Activated naive CD8-positive, alpha-beta T cell treated with anti-CD3 and anti-CD28 coated beads, Interleukin-2, amount 50 U/mL, for 16 hours (primary cell): ENCODE results near the gene SMAD2.

Experiments
- DNase-seq: peaks from one replicate; pipeline ENCODE4 v3.0.0-alpha.2; 2020; ENCODE audit warnings: low read depth, low spot score

The SMAD2 gene

DNA sequence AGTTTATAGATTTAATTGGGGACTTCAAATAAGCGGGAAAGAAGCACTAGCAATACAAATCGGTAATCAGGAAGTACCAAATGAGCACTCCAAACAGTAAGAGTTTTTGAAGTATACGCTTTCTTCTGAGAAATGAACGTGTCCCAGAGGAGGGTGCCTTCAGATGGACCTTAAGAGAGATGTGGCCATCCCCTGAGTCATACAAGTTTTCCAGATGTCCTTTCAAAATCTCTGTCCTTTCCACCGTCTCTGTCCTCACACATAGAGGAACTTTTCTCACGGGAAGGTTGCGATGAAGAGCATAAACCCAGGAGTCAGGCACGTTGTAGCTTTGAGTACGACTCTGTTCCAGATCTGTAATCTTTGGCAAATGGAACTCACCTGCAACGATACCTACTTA lies 1.7 kb upstream of the SMAD2 start:
- no peak for DNase-seq

DNA sequence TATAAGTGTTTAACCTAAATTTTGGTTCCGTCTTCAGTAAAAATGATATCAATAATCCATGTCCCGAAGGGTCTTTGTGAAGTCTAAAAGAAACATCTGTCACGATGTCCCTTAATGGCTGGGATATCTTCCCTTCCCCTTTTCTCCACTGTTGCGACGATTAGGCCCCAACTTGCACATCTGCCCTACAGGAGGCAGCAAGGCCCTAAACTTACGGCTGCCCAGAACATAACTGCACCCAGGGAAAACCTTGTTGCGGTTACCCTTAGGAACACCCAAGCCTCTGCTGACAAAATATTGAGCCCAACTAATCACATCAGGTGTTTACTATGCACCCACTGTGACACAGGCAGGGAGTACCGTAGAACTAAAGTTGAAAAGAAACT lies 1.3 kb upstream of the SMAD2 start:
- DNase-seq = no peak

DNA sequence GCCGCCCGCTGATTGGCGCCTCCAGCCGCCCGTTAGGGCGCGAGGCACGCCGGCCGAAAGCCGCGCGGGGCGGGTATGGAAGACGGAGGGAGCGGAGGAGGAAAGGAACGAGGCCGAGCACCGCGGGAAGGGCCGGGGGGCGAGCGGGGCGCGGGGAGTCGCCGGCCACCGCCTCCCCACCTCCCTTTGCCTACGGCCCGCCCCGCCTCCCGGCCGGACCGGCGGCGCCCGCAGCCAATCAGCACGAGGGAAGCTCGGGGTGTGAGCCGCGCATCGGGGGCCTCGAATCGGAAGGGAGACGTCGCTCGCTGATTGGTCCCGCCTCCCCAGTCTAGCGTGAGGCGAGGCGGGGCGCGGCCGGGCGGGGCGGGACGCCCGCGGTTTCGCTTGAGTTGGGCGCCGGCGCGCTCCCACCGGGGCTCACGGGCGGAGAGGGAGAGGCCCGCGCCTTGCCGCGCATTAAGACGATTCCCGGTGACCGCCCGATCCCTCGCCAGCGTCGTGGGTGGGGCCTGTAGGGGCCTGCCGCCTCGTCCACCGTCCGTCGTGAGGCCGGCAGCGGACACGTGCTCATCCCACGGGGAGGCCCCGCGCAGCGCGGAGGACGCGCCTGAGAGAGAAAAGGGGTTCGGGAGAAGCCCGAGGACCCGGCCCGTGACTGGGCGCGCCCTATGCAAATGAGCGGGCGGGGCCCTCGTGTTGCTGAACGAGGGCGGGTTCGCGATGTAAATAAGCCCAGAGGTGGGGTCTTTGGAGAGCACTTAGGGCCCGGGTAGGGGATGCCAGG lies 665 bp upstream of the SMAD2 start:
- DNase-seq = peak; percentile 87

DNA sequence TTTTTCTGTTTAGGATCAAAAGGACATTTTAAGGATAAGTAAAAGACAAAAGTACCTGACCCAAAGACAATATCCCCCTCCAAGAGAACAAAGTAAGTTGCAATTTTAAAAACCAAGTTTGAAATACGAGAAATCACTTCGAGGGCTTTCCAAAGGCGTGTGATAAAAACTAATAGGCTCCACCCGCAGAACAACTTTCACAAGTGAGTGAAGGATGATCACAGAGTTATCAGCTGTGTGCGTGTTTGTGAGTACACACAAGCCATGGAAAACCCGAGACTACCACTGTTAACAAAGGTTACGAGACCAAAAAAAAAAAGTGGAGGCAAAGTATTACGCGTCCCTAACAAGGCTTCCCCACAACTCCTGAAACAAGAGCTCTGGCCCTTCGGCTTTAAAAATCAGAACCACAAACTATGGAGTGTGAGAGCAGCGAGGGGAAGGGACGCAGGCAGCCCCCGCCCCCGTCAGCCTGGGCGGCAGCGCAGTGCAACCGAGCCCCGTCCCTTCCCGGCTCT lies 719 bp downstream of the SMAD2 start:
- DNase-seq = no peak

DNA sequence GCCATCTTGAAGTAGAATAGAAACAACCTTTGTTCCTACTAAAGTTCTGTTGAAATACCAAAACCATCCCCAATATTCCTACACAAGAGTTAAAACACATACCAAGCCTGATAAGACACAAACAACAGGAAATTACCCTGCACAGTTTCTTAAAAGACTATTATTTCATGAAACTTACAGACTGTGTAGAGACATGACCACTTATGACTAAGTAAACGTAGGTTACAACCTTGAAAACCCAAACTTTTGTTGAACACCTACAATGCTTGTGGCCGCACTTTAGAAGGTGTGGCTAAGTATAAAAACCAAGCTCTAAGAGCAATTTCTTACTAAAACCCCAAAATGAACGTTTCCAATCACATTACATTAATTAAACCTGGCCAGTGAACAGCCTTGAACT lies 2.0 kb downstream of the SMAD2 start:
- no peak for DNase-seq

DNA sequence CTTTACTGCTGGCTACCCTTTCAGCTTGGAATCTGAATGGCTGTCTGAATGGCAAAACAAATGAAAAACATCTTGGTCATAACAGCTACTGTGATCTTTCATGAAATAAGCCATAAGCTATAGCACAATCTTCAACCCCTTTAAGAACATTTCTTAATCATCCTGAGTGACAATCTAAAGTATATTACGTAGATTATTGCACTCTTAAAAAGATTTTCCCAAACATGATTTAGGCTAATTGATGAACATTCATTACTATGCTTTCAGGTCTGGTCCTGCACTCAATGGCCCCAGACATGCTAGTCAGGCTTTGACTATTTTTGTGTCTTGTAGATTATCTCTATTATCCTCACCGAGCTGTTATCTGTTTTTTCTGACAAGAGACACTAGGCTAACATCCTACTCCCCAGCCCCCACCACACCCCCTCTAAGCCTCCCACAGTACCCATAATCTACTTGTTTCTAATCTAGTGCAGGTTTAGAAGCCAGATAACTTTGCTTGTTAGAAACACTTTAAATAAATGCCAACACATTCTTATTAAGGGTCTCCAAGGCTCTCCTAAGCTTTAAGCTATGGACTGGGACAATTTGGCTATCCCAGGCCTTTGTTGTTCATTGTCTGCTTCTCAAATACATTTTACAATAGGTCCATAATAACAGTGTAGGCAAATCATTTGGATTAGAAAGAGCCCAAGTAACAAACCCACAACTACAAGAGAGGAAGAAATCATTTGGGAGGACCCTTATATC lies 4.2 kb downstream of the SMAD2 start:
- DNase-seq = no peak

DNA sequence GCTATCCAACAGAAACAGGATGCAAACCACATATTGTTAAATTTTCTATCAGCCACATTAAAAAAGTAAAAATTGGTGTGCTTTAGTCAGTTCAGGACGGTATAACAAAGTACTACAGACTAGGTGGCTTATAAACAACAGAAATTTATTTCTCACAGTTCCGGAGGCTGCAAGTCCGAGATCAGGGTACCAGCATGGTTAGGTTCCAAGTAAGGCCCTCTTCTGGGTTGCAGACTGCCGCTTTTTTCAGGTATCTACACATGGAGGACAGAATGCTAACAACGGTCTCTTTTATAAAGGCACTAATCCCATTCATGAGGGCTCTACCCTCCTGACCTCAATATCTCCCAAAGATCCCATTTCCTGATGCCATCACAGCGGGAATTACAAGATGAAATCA lies 10.5 kb downstream of the SMAD2 start:
- no peak for DNase-seq

DNA sequence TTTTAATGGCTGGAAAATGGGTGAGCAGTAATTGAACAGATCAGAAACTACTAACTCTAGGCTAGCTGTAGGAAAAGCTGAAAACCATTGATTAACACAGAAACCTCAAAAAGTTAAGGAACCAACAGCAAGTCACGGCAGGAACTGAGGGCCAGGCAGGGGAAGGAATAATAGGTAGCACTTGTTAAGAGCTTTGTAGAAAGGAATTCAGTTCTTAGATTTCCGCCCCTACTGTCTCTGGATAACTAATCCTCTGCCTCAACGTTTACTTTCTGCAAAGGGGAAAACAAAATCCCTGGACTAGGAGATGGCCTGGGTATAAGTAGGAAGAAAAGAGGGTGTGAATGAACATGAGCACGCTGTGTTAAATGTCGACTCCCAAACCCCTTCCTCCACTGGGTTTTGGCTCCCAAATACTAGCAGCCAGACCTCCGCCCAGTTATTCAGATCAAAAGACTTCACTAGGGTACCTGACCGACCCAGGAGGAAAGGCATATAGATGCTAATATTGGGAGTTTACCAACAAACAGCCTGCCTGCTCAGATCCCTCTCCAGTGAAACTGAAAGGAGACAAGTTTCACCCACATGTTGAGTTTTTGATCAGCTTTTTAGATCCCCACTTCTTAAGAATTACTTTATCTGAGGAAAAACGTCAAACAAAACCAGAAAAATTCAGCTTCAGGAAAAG lies 12.4 kb downstream of the SMAD2 start:
- no peak for DNase-seq

DNA sequence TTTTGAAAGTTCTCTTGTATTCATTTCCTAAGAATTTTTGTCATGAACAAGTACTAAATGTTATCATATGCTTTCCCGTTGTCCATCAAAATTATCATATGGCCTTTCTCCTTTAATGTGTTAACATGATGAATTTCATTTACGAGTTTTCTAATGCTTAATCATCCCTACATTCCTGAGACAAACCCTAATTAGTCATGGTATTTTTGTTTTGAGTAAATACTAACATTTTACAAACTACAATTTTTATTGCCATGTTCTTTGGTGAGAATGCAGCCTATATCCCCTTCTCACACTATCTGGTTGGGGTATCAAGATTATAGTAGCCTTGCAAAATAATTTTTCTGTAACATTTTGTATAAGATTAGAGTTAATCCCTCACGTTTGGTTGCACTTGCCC lies 14.5 kb downstream of the SMAD2 start:
- DNase-seq = no peak

DNA sequence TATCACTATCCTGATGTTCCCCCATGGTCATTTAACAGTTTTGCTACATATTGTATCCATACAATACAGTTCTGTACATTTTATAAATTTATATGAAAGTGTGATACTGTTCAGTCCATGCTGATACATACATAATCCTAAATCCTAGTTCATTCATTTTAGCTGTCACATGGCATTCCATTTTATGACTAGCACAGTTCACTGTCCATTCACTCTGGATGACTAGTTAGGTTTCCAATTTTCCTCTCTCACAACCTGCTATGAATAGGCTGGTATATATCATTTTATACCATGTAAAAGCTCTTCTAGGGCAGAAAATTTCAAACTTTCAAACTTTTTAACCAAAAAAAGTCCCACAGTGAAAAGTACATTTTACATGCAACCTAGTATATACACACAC lies 15.2 kb downstream of the SMAD2 start:
- no peak for DNase-seq

DNA sequence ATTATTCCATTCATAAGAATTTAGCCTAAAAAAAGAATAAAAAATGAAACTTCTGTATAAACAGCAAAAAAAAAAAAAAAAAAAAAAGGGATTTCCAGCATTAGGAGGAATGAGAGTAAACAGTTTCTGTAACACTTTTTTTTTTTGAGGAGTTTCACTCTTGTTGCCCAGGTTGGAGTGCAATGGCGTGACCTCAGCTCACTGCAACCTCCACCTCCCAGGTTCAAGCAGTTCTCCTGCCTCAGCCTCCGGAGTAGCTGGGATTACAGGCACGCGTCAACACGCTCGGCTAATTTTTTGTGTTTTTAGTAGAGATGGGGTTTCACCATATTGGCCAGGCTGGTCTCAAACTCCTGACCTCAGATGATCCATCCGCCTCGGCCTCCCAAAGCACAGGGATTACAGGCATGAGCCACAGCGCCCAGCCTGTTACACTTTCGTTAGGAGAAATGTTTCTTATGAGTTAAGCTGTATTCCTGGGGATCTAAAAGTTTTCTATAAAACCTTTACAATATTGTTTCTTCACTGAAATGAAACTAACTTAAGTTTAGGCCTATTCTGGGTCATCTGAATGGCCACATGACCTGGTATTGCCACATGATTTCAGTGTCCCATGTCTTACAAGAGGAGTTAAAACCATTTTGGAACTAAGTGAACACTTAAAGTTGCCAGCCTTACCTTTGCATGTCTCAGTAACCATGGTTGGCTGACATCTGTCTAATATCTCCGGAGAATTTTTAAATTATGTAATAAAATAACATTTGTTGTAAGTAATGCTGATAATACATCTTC lies 17.5 kb downstream of the SMAD2 start:
- DNase-seq = no peak

DNA sequence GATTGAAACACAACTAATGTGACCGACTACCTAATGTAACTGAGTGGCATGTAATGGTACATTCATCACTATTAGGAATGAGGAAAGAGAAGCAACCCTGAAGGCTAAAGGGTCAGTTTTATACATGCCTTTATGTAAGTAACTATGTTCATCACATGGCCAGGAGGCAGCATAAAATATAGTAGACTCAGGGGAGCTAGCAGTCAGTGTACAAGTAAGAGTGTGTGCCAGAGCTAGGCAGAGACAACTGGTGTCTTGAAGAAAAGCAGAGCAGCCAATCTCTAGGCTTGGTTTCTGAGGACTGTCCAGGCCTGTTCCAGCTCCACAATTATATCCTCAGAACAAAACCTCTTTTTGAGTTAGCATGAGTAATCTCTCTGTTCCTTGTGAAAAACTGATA lies 18.1 kb downstream of the SMAD2 start:
- no peak for DNase-seq

DNA sequence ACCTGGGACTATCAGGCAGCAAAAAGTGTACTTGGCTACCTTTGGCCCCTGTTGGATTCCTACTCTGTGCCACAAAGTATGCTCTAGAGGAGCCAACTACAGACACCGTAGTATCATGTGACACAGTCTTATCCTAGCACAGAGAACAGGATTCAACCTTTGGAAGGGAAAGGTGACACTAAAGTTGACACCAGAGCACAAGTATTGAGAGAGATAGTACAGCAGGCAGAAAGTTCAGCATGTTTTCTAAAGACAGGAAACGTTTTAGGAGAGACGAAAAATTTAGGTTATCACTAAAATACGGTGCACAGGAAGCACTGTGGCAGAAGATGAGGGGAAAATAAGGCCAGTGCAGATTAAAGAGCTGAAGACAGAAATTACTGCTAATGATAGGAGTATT lies 18.6 kb downstream of the SMAD2 start:
- DNase-seq = no peak

DNA sequence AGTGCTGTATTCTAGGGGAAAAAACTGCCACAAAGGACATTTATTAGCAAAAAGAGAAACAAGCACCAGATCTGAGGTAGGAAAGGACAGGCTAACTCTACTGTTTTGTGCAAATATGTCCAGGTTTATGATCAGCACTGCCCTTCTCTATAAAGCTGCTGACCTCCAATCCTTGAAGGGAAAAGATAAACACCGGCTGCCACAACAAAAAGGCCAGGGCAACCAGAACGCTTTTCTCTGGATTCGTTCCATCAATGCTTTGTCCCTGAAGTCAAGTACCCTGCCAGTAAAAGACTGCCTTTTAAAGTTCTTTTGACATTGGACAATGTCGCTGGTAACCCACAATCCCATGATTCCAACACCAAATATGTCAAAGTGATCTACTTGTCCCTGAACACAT lies 21.0 kb downstream of the SMAD2 start:
- no peak for DNase-seq

DNA sequence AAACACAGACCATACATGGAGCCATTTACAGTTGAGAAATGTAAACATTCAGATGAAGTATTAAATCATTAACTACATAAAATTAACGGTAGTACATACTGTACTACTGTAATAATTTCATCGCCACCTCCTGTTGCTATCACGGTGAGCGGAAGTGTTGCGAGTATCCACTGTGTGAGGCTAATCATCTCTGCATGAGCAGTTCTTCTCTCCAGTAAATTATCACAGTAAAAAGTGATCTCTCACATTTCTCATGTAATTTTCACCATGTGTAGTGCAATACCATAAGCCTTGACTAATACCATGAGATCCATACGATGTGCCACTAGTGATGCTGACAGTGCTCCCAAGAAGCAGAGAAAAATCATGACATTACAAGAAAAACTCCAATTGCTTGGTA lies 21.9 kb downstream of the SMAD2 start:
- DNase-seq = no peak

DNA sequence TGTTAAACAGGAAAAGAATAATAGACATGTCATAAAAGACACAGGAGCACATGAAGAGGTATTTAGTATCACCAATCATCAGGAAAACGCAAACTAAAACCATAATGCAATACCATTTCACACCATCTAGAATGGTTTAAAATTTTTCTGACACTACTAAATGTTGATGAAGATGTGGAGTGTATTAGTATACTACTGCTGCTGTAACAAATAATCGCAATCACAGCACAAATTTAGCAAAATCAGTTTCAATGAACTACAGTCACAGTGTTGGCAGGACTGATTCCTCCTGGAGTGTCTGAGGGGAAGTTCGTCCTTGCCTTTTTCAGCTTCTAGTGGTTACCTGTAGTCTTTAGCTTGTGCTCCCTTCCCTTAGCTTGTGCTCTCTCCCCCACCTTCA lies 24.1 kb downstream of the SMAD2 start:
- DNase-seq = no peak

DNA sequence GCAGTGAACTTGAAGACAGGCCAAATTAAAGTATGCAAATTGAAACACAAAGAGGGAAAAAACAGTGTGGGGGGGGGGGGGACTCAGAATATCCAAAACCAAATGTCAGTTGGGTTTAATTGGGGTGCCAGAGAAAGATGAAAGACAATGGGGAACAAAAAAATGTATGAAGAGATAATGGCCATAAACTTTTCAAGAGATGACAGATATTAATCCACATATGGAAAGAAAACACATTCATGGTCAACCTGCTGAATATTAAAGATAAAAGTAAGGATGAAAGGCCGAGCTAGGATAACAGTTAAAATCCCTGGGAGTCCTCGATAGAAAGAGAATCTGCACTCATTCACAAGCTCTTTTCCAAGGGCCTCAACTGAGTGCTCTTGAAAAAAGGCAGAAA lies 26.6 kb downstream of the SMAD2 start:
- DNase-seq = no peak

DNA sequence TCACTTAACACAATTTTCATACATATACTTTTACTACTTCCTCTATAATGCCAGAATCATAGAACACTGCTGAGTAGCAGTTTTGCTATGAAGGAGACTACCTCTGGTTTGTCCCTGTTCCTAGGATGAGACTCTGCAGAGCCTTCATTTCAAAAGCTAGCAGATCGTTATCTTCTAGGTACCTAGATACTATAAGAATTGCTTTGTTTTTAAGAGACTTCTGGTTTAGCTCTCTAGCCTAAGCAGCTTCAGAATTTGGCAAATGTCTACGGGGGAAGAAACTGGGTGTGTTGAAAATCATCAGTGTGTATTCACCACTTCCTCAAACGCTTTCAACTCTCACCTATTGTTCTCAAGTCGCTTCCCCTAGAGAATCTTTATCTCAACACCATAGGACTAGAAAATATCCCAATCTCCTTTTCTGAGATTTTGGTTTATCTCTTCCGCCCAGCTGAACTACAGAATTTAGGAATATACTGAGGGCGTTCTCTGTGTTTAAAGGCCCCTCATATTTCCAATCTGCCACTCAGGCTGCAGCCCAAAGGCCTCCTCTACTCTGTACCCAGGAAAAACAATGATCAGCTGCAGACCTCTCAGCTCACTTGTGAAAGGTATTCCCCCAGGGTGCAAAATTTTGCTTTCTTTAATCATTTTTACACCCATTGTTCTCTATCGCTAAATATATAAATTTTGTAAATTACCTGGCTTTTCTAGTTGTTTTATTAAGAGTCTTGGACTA lies 28.7 kb downstream of the SMAD2 start:
- DNase-seq = no peak

DNA sequence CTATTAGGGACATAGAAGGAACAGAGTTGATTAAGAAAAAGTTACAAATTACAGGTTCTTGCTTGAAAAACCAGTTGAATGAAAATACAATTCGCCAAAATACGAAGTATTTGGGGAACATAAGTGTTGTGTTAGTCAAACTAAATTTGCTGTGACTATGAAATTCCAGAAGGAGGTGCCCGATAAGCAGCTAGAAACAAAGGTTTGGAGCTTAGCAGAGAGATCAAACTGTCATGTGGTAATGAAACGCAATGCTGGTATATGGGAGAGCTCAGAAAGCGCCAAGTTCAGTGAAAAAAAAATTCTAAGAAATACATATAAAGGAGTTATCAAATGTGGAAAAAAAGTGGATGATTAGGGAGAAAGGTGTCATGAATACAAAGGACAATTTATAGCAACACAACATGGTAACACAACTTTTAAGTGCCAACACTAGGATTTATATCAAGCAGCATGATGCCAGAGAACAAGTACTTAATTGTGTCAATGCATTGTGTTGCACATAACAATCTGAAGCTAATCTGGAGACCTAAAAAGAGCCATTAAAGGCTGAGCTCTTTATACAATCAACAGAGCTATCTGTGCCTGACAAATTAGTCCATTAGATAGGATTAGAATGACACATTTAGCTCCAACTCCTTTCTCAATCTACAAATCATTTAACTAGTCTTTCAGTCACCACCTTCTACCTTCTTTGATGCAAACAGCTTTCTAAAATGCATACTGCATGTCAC lies 31.2 kb downstream of the SMAD2 start:
- no peak for DNase-seq

DNA sequence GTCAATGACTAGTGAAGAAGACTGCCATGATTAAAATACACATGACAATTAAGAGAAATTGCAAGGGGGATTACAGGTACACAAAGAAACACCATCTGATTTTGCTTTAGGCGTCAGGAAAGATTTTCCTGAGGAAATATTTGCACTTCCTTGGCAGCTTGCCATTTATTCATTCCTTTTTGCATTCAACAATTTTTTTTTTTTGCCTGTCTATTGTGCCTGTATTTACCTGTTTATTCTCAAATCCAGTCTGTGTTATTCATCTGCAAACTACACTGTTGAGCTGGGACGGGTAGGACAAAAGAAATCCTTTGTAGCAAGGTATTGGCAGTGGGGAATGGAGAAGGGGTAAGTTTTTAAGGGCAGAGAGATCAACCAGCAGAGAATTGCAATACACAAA lies 31.8 kb downstream of the SMAD2 start:
- DNase-seq = no peak
